ENCODE measurements around the gene LGALS14. TPM values are rescaled to one million over a fixed set of nuclear protein-coding genes. Genes with fewer than 3 reads are reported as not detected.
"Not testable (repeated sequence)": the region's sequence is repeated elsewhere in the genome, so short reads cannot be mapped to it uniquely, and the experiment has no call there.

The LGALS14 gene, protein sequence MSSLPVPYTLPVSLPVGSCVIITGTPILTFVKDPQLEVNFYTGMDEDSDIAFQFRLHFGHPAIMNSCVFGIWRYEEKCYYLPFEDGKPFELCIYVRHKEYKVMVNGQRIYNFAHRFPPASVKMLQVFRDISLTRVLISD
- 10.1 TPM for polyA plus RNA-seq (2012; ENCODE audit: missing spikeins)

DNA sequence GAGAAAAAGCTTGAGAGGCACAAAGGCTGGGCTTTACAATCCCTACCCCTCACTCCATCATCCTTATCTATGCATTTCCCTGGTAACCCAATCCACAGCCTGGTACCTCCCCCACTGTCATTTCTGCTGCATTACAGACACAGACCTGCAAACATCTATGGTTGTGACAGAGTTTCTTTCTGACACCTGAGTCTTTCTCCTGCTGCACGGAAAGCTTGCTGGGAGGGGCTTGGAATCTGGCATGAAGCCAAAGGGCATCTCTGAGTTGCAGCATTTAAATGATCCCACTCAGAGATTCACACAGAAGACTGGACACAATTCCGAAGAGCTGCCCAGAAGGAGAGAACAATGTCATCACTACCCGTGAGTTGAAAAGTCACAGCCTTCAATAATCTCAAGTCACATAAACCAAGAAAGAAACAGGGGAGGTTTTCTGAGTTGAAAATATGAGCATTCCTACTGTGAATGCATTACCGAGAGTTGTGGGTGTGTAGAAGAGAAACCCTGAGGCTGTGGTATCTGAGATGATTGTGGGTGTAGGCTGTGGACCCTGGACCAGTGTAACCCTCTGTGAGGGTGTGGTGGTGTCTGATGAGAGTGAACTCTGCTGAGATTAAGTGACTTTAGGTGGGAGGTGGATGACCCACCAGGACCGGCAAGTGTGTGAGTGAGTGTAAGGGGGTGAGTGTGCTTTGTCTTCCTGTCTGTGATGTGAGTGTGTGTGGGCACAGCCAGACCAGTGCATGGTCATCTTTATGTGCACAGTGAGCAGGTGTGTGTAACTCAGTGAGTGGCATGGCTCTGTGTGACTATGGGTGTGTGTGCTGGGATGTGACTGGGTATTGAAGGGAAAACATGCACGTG lies at the start of gene LGALS14:
Gene LGALS14, plus strand, starts transcription at position 301 of the 864 bp plus-strand sequence. Its CDS starts 48 bp downstream, at position 349.
- TF ChIP-seq POLR2AphosphoS5 (IDR thresholded peaks at IDR 0.05; ENCODE audit: low read depth, low read length), result no peak; the same call in 1 of the 2 replicates
- TF ChIP-seq TAF1 (IDR thresholded peaks at IDR 0.05; ENCODE audit: borderline replicate concordance, low read depth, low read length), result no peak
- no peak for TF ChIP-seq POLR2A (IDR thresholded peaks at IDR 0.05; ENCODE audit: low read depth, low read length)
- FAIRE-seq, result no peak
- no peak for DNase-seq (ENCODE audit: insufficient read length)

GRCh38 chr19:39655613-39656012 lies 48.7 kb upstream of the LGALS14 start, which contains the start of gene LGALS16:
TSS of gene LGALS16 (plus strand) at chr19:39655913. CDS start at chr19:39655962, 49 bp downstream.
- DNase-seq (ENCODE audit: insufficient read length) (no peak), FAIRE-seq (no peak)
- TF ChIP-seq TAF1 (IDR thresholded peaks at IDR 0.05; ENCODE audit: borderline replicate concordance, low read depth, low read length) (no peak), POLR2A (IDR thresholded peaks at IDR 0.05; ENCODE audit: low read depth, low read length) (no peak), POLR2AphosphoS5 (IDR thresholded peaks at IDR 0.05; ENCODE audit: low read depth, low read length) (no peak)

DNA sequence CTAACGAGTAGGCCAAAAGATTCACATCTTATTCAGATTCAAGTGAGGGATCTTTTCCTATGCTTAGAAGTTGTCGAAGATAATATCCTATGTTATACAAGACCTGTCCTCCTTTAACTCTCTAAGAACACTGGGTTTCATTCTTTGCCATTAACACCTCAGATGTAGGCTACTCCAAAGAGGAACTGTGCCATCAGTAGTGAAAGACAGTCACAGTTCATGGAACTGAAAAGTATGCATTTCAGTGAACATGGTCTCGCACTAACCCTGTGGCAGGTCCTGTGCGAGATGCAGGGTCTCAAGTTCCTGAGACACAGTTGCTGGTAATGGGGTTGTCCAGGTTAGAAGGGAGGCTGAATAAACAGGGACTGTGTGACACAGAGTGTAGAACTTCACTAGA lies 44.5 kb upstream of the LGALS14 start:
- no peak for DNase-seq (ENCODE audit: insufficient read length)
- TF ChIP-seq POLR2AphosphoS5 (IDR thresholded peaks at IDR 0.05; ENCODE audit: low read depth, low read length) (no peak), POLR2A (IDR thresholded peaks at IDR 0.05; ENCODE audit: low read depth, low read length) (no peak), TAF1 (IDR thresholded peaks at IDR 0.05; ENCODE audit: borderline replicate concordance, low read depth, low read length) (no peak)
- FAIRE-seq, result peak; percentile 79

- no peak for TF ChIP-seq POLR2A (IDR thresholded peaks at IDR 0.05; ENCODE audit: low read depth, low read length)
- TF ChIP-seq TAF1 (IDR thresholded peaks at IDR 0.05; ENCODE audit: borderline replicate concordance, low read depth, low read length), result no peak
- TF ChIP-seq POLR2AphosphoS5 (IDR thresholded peaks at IDR 0.05; ENCODE audit: low read depth, low read length), result no peak
- no peak for FAIRE-seq
- no peak for DNase-seq (ENCODE audit: insufficient read length)
Observed at GRCh38 chr19:39660661-39661060, 43.6 kb upstream of the LGALS14 start.

GRCh38 chr19:39661565-39661964 lies 42.7 kb upstream of the LGALS14 start:
- TF ChIP-seq POLR2A (IDR thresholded peaks at IDR 0.05; ENCODE audit: low read depth, low read length) (no peak), POLR2AphosphoS5 (IDR thresholded peaks at IDR 0.05; ENCODE audit: low read depth, low read length) (no peak), TAF1 (IDR thresholded peaks at IDR 0.05; ENCODE audit: borderline replicate concordance, low read depth, low read length) (no peak)
- DNase-seq (ENCODE audit: insufficient read length) (no peak), FAIRE-seq (no peak)

DNA sequence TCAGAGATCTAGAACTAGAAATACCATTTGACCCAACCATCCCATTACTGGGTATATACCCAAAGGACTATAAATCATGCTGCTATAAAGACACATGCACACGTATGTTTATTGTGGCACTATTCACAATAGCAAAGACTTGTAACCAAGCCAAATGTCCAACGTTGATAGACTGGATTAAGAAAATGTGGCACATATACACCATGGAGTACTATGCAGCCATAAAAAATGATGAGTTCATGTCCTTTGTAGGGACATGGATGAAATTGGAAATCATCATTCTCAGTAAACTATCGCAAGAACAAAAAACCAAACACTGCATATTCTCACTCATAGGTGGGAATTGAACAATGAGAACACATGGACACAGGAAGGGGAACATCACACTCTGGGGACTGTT lies 34.4 kb upstream of the LGALS14 start:
- FAIRE-seq; DNase-seq (ENCODE audit: insufficient read length): not testable (repeated sequence)

- DNase-seq (ENCODE audit: insufficient read length) (no peak), FAIRE-seq (no peak)
- TF ChIP-seq POLR2AphosphoS5 (IDR thresholded peaks at IDR 0.05; ENCODE audit: low read depth, low read length) (no peak), TAF1 (IDR thresholded peaks at IDR 0.05; ENCODE audit: borderline replicate concordance, low read depth, low read length) (no peak), POLR2A (IDR thresholded peaks at IDR 0.05; ENCODE audit: low read depth, low read length) (no peak)
Observed at GRCh38 chr19:39670998-39671397, 33.3 kb upstream of the LGALS14 start.

DNA sequence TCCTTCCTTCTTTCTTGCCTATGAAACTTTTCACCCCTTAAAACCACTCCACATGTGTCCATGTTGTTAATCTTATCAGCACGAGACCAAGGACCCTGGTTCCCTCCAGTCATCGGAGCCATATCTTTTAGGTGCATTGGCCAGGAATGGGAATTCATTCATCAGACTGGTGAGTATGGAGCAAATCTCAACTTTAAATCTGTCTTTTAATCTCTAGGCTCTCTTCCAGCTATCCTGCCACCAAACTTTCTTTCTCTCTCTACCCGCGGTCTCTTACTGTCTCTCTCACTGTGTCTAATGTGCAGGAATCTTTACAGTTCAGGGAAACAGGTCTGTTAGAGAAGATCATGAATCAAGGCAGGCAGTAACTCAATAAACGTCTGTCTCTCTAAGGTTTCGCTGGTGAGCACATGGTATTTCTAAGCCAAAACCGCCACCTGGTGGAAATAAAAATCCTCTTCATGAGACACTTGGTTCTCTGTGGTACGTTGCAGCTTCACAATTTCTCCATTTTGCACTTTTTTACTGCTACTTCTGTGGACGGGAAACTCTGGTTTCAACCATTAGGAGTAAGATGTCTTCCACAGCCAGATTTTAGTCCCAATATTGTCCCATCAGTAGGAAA lies 32.4 kb upstream of the LGALS14 start:
- FAIRE-seq (peak; percentile 87), DNase-seq (ENCODE audit: insufficient read length) (no peak)
- TF ChIP-seq POLR2A (IDR thresholded peaks at IDR 0.05; ENCODE audit: low read depth, low read length) (no peak), POLR2AphosphoS5 (IDR thresholded peaks at IDR 0.05; ENCODE audit: low read depth, low read length) (no peak), TAF1 (IDR thresholded peaks at IDR 0.05; ENCODE audit: borderline replicate concordance, low read depth, low read length) (no peak)

- TF ChIP-seq POLR2A (IDR thresholded peaks at IDR 0.05; ENCODE audit: low read depth, low read length) (no peak), TAF1 (IDR thresholded peaks at IDR 0.05; ENCODE audit: borderline replicate concordance, low read depth, low read length) (no peak), POLR2AphosphoS5 (IDR thresholded peaks at IDR 0.05; ENCODE audit: low read depth, low read length) (no peak)
- DNase-seq (ENCODE audit: insufficient read length) (no peak), FAIRE-seq (no peak)
Observed at GRCh38 chr19:39672473-39672872, 31.8 kb upstream of the LGALS14 start.

DNA sequence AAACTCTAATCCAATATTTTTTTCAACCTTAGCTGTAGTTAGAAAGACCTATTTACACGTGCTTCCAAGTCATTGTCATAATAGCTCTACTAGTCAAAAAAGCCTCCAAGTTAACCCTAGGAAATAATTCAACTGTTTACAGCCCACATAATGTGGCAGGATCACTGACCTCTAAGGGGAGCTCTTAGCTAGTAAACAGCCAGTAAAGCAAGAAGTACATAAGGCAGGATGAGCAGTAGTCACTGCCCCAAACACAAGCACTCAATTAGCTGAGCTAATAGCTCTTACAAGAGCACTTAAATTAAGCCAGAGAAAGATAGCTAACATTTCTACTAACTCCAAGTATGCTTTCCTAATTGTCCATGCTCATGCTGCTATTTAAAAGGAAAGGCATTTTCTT lies 30.4 kb upstream of the LGALS14 start:
- FAIRE-seq, result peak; percentile 80
- not testable (repeated sequence) for DNase-seq (ENCODE audit: insufficient read length)

DNA sequence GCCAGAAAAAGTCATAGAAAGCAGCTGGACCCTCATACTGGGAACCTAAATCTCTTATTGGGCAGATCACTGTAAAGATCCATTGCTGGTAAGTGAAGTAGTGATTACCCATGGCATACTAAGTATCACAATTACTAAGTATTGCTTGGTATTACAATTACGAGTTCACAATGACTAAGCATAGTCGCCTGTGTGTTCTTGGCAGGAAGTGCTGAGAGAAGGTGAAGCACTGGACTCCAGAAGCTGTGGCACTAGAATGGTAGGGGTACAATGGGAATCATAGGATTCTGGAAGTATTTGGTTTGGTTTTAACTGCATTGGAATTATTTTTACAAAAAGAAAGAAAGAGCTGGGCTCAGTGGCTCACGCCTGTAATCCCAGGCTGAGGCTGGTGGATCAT lies 28.3 kb upstream of the LGALS14 start:
- FAIRE-seq (peak; percentile 90), DNase-seq (ENCODE audit: insufficient read length) (no peak)
- TF ChIP-seq TAF1 (IDR thresholded peaks at IDR 0.05; ENCODE audit: borderline replicate concordance, low read depth, low read length) (no peak), POLR2AphosphoS5 (IDR thresholded peaks at IDR 0.05; ENCODE audit: low read depth, low read length) (no peak), POLR2A (IDR thresholded peaks at IDR 0.05; ENCODE audit: low read depth, low read length) (no peak)
